ENCODE results near the gene XXYLT1. TPM values are rescaled to one million over a fixed set of nuclear protein-coding genes. Genes with fewer than 3 reads are reported as not detected.
A peak's percentile ranks its signal among the peaks of the same experiment; 100 is the strongest.

The XXYLT1 gene
- total and polyA plus RNA-seq, 9 of the 15 experiments (the other 6 are each of a cell fraction or from before 2014, with no cell fraction given) = 1.9 to 18.9 (median 15.0) TPM

DNA sequence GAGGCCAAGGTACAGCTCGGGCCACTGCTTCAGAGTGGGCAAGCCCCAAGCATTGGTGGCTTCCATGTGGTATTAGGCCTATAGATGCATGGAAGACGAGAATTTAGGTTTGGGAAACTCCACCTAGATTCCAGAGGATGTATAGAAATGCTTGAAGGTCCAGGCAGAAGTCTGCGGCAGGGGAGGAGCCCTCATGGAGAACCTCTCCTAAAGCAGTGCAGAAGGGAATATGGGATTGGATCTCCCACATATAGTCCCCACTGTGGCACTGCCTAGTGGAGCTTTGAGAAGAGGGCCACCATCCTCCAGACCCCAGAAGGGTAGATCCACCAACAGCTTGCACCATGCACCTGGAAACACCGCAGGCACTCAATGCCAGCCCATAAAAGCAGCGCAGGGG lies 48.1 kb upstream of the XXYLT1 start:
- Histone ChIP-seq H3K4me3 (no peak overlapping the region), H3K9me1 (ENCODE audit: control insufficient read depth, insufficient read depth, low read length) (no peaks in the 10 kb centered on the region), H3K9ac (ENCODE audit: insufficient read depth in 1 of 2, low read depth in 2 of 2, low read length in 2 of 2) (no peak overlapping the region), H2AFZ (ENCODE audit: low read depth, low read length) (no peak overlapping the region), H3K4me2 (ENCODE audit: insufficient read depth, low read length) (no peak overlapping the region), H3K9me3 (replicated peaks; ENCODE audit: control insufficient read depth, insufficient read depth, low read depth, low read length) (peaks cover 6% of the 10 kb centered on the region; the same call in 1 of the 2 replicates), H3K4me1 (replicated peaks in 1 of 2; ENCODE audit: control insufficient read depth in 2 of 2, insufficient read depth in 2 of 2, low read length in 2 of 2) (no peaks in the 10 kb centered on the region), H3K36me3 (ENCODE audit: control insufficient read depth, insufficient read depth, low read length) (peaks cover 21% of the 10 kb centered on the region; the same call in 2 of the 3 replicates), H3K79me2 (ENCODE audit: control insufficient read depth, insufficient read depth, low read length) (no peaks in the 10 kb centered on the region), H3K27me3 (ENCODE audit: control insufficient read depth in 2 of 2, insufficient read depth in 2 of 2, low read length in 2 of 2) (no peaks in the 10 kb centered on the region), H4K20me1 (replicated peaks; ENCODE audit: control insufficient read depth, insufficient read depth, low read length) (no peaks in the 10 kb centered on the region), H3K27ac (ENCODE audit: extremely low read depth, low read depth, low read length) (no peak overlapping the region)
- no peak for ATAC-seq
- no TSS peak for BruUV-seq (replicated peaks)
- DNase-seq (ENCODE audit: extremely low read depth in 1 of 4, low spot score in 3 of 4) = peak in 1 of 4 experiments; percentile 11
- WGBS (ENCODE audit: insufficient coverage, low coverage, missing lambda C conversion rate) = 92% methylated on average over 5 of the region's 5 CpGs
- intact Hi-C loops (cut with micrococcal nuclease) (no loop called here), in situ Hi-C loops (cut with MboI) (no loop called here)
- CTCF ChIA-PET (ENCODE audit: low intra/inter-chr PET ratio) = no interaction called here
- FAIRE-seq = no peak
- POLR2A ChIA-PET = interaction anchor here (1.0 kb wide), 1 partner anchor 37 kb away, joined by 4 read pairs; no protein-coding TSS in a partner anchor
- TF ChIP-seq NRF1 (conservative IDR thresholded peaks at IDR 0.05 in 1 of 2, IDR thresholded peaks at IDR 0.05 in 1 of 2) (no peak), MXI1 (IDR thresholded peaks at IDR 0.05; ENCODE audit: low read depth, low read length) (no peak), YY1 (IDR thresholded peaks at IDR 0.05; ENCODE audit: borderline replicate concordance in 1 of 3, control insufficient read depth in 1 of 3, extremely low read depth in 1 of 3, insufficient read depth in 3 of 3, insufficient read length in 1 of 3, insufficient replicate concordance in 2 of 3, low read depth in 1 of 3, low read length in 2 of 3) (no peak), CBX5 (IDR thresholded peaks at IDR 0.05; ENCODE audit: borderline replicate concordance, low read depth) (peak; percentile 84), FUS (optimal IDR thresholded peaks at IDR 0.05; ENCODE audit: low read depth, low read length) (no peak), TRIM28 (IDR thresholded peaks at IDR 0.05) (peak; percentile 74; the same call in 1 of the 2 replicates), CBX8 (IDR thresholded peaks at IDR 0.05; ENCODE audit: borderline replicate concordance, extremely low read depth, low read depth, low read length, poor library complexity, severe bottlenecking) (no peak), CBX3 (IDR thresholded peaks at IDR 0.05; ENCODE audit: borderline replicate concordance in 1 of 2, low read length in 2 of 2) (peak in 1 of 2 experiments; percentile 95; a peak in 1 of 3 replicates), KDM2B (CRISPR knock-in tag; IDR thresholded peaks at IDR 0.05) (no peak), ZFP36 (IDR thresholded peaks at IDR 0.05; ENCODE audit: low read depth, low read length, partially characterized antibody) (peak; percentile 62), NFXL1 (CRISPR knock-in tag; IDR thresholded peaks at IDR 0.05) (no peak), SAP30 (IDR thresholded peaks at IDR 0.05; ENCODE audit: borderline replicate concordance, insufficient read depth, low read depth, low read length, poor library complexity, severe bottlenecking) (no peak)
- TF ChIP-seq, protein P1, sequence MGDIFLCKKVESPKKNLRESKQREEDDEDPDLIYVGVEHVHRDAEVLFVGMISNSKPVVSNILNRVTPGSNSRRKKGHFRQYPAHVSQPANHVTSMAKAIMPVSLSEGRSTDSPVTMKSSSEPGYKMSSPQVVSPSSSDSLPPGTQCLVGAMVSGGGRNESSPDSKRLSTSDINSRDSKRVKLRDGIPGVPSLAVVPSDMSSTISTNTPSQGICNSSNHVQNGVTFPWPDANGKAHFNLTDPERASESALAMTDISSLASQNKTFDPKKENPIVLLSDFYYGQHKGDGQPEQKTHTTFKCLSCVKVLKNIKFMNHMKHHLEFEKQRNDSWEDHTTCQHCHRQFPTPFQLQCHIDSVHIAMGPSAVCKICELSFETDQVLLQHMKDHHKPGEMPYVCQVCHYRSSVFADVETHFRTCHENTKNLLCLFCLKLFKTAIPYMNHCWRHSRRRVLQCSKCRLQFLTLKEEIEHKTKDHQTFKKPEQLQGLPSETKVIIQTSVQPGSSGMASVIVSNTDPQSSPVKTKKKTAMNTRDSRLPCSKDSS (IDR thresholded peaks at IDR 0.05; ENCODE audit: low read depth, partially characterized antibody) = peak; percentile 67
- TF ChIP-seq, protein P2, sequence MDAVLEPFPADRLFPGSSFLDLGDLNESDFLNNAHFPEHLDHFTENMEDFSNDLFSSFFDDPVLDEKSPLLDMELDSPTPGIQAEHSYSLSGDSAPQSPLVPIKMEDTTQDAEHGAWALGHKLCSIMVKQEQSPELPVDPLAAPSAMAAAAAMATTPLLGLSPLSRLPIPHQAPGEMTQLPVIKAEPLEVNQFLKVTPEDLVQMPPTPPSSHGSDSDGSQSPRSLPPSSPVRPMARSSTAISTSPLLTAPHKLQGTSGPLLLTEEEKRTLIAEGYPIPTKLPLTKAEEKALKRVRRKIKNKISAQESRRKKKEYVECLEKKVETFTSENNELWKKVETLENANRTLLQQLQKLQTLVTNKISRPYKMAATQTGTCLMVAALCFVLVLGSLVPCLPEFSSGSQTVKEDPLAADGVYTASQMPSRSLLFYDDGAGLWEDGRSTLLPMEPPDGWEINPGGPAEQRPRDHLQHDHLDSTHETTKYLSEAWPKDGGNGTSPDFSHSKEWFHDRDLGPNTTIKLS (IDR thresholded peaks at IDR 0.05; ENCODE audit: borderline replicate concordance, low read depth) = no peak
- TF ChIP-seq, protein P3, sequence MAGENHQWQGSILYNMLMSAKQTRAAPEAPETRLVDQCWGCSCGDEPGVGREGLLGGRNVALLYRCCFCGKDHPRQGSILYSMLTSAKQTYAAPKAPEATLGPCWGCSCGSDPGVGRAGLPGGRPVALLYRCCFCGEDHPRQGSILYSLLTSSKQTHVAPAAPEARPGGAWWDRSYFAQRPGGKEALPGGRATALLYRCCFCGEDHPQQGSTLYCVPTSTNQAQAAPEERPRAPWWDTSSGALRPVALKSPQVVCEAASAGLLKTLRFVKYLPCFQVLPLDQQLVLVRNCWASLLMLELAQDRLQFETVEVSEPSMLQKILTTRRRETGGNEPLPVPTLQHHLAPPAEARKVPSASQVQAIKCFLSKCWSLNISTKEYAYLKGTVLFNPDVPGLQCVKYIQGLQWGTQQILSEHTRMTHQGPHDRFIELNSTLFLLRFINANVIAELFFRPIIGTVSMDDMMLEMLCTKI (IDR thresholded peaks at IDR 0.05; ENCODE audit: partially characterized antibody) = no peak
- TF ChIP-seq, protein P4, sequence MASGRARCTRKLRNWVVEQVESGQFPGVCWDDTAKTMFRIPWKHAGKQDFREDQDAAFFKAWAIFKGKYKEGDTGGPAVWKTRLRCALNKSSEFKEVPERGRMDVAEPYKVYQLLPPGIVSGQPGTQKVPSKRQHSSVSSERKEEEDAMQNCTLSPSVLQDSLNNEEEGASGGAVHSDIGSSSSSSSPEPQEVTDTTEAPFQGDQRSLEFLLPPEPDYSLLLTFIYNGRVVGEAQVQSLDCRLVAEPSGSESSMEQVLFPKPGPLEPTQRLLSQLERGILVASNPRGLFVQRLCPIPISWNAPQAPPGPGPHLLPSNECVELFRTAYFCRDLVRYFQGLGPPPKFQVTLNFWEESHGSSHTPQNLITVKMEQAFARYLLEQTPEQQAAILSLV (tag; IDR thresholded peaks at IDR 0.05) = no peak

All from K562 (cell line).